22Rv1 (cell line): Measurements from ENCODE around the gene GUCA1C.

ENCODE experiments used
- H3K27ac ChIP-seq: fragments of 450-650 bp; 2 replicates; pipeline ENCODE4 v1.5.1; 2017
- CTCF ChIP-seq: fragments of 450-650 bp; IDR thresholded peaks from 2 replicates; pipeline ENCODE4 v1.5.1; 2017; ENCODE audit warnings: mild to moderate bottlenecking
- ZFX ChIP-seq: fragments of 450-650 bp; IDR thresholded peaks from 2 replicates; pipeline ENCODE4 v1.6.1; 2017; ENCODE audit warnings: antibody characterized with exemption, borderline replicate concordance

GUCA1C gene

DNA sequence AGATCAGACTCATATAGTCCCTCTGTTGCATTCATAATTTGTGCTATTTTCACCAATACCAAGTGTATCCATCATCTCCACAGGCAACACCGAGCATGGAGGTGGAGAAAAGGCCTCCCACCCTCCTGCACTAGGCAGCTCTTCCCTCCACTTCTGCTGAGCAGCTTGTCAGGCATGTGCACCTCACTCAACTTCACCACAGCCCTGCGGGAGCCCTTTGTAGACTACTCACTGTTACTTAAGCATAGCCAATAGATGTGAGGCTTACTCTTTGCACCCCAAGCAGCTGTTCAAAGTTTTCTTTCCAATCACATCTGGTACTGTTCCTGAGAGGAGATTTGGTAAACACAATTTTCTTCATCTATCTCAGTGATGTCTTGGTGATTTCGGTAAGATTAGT, 16.9 kb upstream of the GUCA1C start:
- no peak for TF ChIP-seq ZFX
- TF ChIP-seq CTCF: no peak
- H3K27ac ChIP-seq: no peak overlapping the region

- TF ChIP-seq ZFX: no peak
- TF ChIP-seq CTCF: no peak
Measured at GRCh38 chr3:108966773-108967172, 13.1 kb upstream of the GUCA1C start.

DNA sequence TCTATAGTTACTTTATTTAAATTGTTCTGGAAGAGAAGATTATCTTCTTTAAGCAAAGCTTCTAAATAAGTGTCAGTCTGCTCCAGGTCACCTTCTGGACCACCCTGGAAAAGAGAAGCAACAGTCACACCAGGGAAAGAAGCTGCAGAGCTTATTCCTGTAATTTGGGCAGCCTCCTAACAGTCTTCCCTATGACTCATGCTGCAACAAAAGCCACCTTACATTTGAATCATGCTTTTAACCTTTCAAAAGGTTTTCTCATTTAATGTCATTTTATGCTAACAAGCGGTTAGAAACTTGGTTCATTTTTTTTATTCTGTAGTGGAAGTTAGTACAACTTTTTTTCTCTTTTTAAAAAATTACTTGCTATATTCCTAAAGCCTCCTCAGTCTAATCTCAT, 5.3 kb upstream of the GUCA1C start:
- no peak overlapping the region for H3K27ac ChIP-seq
- TF ChIP-seq CTCF (no peak), ZFX (no peak)

More at GRCh38 chr3:108966773-108967172, 13.1 kb upstream of the GUCA1C start:
- no peak overlapping the region for H3K27ac ChIP-seq

DNA sequence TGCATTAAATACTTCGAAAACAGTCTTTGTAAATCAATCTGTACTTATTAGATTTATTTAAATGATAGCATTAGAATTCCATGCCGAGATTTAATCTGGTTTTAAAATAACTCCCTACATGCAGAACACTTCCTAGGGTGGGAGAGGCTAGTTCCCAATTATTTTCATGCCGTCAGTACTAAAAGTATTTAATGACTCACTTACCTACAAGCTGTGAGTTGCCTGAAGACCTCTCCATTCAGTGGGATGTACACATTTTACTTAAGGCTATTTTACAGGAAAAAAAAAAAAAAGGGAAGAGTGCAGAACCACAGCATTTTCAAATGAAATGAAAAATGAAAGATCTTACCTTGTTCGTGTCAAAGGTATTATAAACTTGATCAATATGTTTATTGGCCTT, 469 bp downstream of the GUCA1C start:
- TF ChIP-seq CTCF: no peak
- TF ChIP-seq ZFX: no peak
- no peak overlapping the region for H3K27ac ChIP-seq

- TF ChIP-seq CTCF: no peak
- no peak for TF ChIP-seq ZFX
- H3K27ac ChIP-seq: no peak overlapping the region
Measured at GRCh38 chr3:108951820-108952501, 1.7 kb downstream of the GUCA1C start.

DNA sequence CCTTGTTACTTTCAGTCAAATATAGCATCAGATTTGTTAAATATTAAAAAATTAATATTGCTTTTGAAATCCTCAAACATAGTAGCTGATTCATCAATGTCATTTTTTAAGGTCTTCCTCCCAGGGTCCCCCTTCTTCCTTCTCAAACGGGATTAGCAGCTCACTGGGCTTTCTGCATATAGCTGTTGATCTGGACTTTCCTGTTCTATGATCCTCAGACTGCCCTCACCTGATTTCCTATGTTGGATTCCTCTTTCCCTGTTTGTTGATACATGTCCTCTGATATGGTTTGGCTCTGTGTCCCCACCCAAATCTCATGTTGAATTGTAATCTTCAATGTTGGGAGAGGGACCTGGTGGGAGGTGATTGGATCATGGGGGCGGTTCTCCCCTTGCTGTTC, 5.8 kb downstream of the GUCA1C start:
- TF ChIP-seq CTCF: no peak
- no peak for TF ChIP-seq ZFX
- no peak overlapping the region for H3K27ac ChIP-seq

- TF ChIP-seq ZFX (no peak), CTCF (no peak)
- H3K27ac ChIP-seq: no peak overlapping the region
Measured at GRCh38 chr3:108946292-108947285, 7.1 kb downstream of the GUCA1C start.
